NCI-H345 (cell line): Measurements from ENCODE around the gene LRP11.
"Not testable (repeated sequence)": the region's sequence is repeated elsewhere in the genome, so short reads cannot be mapped to it uniquely, and the experiment has no call there.

Source experiments
- DNase-seq: peaks from one replicate; lab custom pipeline; 2025; lab: John Stamatoyannopoulos, UW

Gene LRP11

DNA sequence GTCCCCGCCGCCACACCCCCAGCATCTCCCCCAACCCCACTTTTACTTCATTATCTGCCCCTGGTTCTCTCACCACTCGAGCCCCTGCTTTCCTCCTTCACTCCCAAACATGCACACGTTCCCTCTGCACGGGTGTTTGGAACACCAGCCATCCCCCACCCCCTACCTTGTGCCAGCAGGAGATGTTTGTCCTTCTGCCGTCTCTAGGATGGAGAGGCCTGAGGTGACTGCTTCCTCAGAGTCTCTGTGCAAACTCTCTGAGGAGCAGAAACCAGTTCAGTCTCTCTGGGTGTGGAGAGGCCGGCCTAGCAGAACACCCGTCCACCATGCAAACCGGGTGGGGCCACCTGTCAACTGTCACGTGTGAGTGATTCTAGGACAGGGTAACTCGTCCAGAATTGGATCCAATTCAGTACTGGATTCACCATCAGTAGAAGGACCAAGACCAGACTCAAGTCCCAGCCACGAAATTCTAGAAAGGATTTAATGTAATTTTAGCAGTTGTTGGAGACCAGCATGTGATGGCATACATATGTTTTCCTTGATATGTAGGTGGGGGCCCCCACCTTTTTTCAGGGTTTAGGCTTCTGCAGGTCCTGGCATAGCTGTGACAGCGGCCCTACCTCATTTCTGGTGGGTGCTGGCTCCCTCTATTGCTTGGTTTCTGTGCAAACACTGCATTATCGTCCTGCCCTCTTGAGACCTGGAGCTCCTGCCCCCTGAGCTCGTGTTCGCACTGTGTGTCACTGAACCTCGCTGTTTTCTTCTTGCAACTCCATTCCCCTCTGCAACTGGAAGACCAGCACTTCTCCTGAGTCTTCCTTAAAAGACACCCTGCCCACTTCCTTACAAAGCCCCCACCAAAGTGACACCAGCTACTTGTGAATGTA lies 33.9 kb upstream of the LRP11 start, which contains the start of gene RAET1E:
TSS of gene RAET1E (minus strand) at position 259 of the 890 bp plus-strand sequence. CDS start 7,212 bp downstream, outside the sequence.
- no peak for DNase-seq

DNA sequence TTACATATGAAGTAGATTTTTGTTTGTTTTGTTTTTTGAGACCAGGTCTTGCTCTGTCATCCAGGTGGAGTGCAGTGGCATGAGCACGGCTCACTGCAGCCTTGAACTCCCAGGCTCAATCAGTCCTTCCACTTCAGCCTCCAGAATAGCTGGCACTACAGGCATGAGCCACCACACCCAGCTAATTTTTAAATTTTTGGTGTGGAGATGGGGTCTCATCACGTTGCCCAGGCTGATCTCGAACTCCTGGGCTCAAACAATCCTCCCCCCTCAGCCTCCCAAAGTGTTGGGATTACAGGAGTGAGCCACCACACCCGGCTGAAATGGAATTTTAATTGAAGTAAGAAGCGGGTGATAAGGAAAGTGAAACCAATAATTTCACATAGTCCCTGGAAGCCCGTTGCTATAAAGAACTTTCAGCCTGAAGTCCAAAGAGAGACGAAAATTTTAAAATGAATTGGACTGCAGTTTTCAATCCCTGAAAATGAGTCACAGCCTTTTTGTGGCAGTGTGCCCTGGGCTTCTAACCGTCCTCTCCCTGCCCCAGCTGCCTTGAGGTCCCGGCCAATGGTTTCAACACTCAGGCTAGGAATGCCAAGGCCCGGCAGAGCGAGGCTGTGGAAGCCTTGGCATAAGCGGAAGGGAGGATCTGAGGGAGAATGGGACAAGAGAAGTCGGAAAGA lies 33.0 kb upstream of the LRP11 start:
- no peak for DNase-seq

DNA sequence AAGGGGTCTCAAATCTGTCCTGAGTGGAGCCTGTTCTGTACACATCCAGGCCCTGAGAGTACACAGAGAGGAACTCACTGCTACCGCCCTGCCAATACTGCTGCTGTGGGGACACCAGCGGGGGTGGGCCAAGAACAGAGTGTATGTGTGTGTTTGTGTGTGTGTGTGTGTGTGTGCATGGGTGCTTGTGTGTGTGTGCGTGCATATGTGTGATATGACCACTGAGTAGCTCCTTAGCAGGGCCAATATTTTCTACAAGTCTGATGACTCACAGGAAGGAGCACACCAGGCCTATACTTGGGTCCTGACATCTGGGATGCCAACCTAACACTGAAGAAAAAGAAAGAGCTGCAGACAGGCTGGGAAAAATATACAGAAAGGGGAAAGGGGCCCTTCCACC lies 32.3 kb upstream of the LRP11 start:
- DNase-seq: no peak

DNA sequence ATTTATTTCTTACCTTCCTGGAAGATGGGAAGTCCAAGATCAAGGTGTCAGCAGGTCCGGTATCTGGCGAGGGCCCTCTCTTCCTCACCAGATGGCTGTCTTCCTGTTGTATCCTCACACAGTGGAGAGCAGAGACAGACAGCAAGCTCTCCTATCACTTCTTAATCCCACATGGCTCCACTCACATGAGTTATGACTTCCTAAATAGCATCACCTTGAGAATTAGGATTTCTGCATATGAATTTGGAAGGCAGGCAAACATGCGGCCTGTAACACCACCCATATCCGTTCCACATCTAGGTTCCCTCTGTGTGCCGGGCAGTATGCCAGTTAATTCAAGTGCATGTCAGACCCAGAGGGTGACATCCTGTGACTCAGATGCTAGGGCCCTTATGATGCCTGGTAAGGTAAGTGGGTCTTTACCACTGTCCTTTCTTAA lies 31.7 kb upstream of the LRP11 start:
- peak; percentile 90 for DNase-seq

DNA sequence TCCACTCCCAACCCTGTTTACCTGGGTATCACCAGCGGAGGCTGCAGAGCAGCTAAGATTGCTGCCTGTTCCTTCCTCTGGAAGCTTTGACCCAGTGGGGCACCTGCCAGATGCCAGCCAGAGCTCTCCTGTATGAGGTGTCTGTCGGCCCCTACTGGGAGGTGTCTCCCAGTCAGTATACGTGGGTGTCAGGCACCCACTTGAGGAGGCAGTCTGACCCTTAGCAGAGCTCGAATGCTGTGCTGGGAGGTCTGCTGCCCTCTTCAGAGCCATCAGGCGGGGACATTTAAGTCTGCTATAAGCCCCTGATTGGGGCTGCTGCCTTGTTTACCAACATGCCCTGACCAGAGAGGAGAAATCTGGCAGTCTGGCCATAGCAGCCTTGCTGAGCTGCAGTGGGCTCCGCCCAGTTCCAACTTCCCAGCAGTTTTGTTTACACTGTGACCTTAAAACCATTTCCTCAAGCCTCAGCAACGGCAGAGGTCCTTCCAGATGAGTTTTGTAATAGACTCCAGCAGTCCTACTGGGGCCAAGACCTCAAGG lies 31.0 kb upstream of the LRP11 start:
- no peak for DNase-seq

DNA sequence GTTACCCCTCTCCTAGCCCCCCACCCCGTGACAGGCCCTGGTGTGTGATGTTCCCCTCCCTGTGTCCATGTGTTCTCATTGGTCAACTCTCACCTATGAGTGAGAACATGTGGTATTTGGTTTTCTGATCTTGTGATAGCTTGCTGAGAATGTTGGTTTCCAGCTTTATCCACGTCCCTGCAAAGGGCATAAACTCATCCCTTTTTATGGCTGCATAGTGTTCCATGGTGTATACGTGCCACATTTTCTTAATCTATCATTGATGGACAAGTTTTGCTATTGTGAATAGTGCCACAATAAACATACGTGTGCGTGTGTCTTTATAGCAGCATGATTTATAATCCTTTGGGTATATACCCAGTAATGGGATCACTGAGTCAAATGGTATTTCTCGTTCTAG lies 27.7 kb upstream of the LRP11 start:
- DNase-seq: not testable (repeated sequence)

DNA sequence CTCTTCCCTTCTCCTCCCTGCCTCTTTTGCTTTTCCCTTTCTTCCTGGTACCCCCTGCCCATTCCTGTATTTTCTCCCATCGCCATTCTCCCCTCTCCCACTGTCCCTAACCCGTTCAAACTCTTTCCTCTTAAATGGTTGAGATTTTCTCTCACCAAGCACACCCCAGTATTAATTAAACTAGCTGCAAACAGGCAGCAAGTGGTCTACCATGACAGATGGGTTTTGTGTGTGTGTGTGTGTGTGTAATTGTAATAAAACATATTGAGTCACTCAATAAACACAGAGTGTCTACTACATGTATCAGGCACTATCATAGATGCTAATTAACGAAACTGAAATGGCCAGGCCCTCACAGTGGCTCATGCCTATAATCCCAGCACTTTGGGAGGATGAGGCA lies 27.1 kb upstream of the LRP11 start:
- DNase-seq: no peak

DNA sequence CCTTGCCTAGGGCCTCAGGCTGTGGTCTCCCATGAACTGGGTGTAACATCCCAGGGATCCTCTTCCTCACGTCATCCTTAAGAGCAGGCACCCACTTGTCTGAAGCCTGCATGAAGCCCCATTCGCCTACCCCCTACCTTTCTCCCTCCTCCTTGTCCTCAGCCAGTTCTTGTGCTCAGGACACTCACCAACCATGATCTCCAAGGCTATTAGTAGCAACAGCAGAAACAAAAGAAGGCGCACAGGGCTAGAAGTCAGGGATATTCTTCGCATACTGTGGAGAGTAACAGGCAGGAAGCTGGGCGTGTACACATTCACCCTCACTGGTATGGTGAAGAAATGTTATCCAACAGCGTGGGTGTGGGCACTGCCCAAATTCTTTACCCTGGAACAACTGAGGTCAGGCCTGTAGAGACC lies 26.5 kb upstream of the LRP11 start:
- no peak for DNase-seq

DNA sequence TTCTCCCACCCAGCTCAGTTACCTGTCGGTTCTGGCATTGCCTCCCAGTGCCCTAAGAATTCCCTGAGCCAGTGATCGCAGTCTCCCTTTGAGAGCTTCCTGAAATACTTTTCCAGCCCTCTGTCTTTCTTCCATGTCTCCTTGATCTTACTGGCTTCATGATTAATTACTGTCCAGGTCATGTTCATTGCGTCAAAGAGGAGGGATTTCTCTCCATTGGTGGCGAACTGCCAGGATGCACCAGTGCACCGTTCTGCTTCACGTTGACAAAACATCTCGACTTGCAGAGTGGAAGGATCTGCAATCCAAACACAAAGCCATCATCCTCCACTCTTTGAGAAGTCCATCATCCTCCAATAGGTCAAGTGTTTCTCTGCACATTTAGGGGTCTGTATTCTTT lies 25.2 kb upstream of the LRP11 start:
- DNase-seq: peak; percentile 8

DNA sequence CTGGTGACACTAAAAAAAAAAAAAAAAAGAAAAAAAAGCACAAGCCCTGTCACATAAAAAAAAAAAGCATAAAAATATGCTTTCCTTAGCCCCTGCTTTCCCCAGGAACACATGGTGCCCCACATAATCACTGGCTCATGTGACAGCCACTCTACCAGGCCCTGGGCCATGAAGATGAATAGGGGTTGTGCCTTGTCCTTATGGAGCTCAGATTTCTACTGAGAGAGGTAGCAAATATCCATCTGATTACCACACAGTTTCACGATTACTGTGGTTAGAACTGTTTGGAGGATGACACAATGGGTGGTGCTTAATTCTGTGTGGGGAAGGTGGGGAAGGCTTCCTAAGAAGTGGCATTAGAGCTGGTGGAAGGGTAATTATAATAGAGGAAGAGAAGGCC lies 24.5 kb upstream of the LRP11 start:
- DNase-seq: no peak

DNA sequence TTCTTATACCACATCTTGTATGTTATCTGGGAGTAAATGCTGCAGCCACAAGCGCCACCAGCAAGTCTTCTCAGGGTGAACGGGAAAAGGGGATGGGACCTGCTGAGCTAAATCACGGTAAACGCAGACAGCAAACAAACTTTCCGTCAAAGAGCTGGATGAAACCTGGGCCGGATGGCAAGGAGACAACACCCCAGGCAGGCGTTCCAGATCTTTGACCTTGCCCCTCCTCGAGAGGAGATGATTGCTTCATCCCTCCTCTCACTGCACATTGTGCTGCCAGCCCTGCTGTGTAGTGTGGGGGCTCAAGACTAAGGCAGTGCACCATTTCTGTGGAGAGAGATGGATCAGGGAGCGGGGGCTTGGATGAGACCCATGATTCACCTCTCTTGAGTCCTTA lies 23.9 kb upstream of the LRP11 start:
- DNase-seq: no peak

DNA sequence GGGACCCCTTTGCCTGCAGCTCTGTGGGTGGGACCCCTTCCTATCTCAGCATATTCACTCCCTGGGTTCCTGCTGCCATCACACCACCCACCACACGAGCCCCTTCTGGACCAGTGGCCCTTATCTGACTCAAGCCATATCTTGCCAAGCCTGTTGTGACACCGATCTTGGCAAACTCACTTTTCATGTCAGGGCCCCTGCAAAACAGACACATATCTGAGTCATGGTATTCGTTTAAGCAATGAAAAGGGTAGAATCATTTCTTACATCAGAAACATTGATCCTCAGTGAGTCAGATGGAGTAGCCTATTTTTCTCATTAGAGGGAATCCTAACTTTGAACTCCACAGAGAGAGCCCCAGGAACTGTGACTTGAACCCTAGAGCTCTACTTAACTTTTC lies 23.2 kb upstream of the LRP11 start:
- DNase-seq: no peak

DNA sequence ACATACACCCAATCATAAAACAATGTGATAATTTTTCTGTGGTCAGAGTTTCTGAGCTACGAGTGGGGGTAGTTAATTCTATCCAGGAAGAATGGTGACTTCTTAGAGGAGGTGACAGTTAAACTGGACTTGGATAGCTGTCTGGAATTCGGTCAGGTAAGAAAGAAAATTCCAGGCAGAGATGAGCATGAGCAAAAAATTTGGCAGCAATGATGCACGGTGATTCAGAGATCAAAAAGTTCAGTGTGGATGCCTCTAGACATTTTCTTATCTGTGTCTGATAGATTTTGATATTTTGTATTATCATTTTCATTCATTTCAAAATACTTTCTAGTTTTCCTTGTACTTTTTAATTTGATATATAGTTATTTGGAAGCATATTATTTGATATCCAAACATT lies 21.7 kb upstream of the LRP11 start:
- no peak for DNase-seq

DNA sequence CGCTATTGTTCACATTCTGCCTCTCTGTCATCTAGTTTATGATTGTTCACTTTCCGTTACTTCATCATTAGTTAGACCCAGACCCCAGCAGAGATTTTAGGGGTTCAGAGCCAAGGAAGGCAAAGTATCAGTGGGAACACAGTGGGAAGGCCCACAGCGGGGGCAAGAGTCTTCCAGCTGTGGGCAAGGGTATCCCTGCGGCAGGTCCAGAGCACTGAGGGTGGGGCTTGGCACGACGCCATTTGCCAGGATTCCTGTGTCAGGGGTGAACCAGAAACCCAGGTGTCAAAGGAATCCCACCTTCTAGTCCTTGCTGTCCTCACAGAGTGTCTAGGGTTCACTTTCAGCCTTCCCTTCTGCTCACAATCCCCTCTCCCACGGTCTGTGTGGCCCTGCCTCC lies 20.5 kb upstream of the LRP11 start:
- DNase-seq: no peak

DNA sequence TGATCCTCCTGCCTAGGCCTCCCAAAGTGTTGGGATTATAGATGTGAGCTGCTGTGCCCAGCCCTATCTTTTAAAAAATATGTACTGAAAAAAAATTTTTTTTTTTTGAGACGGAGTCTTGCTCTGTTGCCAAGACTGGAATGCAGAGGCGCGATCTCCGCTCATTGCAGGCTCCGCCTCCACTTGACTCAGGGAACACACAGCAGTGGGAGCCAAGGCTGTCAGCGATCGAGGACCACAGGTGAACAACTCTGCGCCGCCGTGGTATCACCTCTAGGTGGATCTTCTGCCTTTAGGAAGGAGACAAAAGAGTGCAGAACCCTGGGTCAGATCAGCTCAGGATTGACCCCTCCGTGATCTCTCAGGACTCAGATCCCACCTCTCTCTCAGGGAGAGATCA lies 20.1 kb upstream of the LRP11 start:
- DNase-seq: no peak

DNA sequence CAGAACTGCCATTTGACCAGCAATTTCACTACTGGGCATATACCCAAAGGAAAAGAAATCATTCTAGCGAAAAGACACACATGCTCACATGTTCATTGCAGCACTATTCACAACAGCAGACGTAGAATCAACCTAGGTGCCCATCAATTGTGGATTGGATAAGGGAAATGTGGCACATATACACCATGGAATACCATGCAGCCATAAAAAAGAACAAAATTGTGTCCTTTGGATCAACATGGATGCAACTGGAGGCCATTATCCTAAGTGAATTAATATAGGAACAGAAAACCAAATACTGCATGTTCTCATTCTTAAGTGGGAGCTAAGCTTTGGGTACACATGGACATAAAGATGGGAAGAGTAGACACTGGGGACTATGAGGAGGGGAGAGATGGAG lies 17.7 kb upstream of the LRP11 start:
- no peak for DNase-seq

DNA sequence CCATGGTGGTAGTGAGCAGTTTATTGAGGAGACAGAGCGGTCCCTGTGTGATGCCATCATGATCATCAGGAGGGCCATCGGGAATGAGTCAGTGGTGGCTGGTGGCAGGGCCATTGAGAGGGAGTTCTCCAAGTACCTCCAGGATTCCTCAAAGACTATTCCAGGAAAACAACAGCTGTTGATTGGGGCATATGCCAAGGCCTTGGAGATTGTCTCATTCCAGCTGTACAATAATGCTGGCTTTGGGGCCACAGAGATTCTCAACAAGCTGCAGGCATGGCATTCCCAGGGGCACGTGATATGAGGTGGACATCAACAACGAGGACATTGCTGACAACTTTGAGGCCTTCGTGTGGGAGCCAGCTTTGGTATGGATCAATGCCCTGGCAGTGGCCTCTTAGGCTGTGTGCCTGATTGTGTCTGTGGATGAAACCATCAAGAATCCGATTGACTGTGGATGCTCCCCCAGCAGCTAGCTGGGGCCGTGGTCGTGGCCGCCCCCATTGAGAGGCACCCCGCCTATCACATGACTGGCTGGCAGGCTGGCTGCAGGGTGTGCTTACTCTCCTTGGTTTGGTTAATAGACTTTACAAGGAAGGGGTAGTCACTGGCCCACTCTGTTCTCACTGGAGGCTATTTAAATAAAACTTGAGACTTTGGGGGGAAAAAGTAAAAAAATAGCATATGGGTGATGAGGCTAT lies 17.1 kb upstream of the LRP11 start:
- no peak for DNase-seq

DNA sequence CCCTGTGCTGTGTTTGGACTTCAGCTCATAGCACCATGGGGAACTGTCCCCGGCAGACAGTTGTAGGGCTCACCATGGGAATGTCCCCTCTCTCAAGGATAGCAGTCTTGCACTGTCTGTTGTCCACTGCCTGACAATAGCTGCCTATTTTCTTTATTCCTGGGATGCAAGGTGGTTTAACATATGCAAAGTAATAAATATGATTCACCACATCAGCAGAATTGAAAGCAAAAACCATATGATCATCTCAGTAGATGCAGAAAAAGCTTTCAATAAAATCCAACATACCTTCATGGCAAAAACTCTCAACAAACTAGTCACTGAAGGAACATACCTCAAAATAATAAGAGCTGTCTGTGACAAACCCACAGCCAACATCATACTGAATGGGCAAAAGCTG lies 13.5 kb upstream of the LRP11 start:
- DNase-seq: no peak

DNA sequence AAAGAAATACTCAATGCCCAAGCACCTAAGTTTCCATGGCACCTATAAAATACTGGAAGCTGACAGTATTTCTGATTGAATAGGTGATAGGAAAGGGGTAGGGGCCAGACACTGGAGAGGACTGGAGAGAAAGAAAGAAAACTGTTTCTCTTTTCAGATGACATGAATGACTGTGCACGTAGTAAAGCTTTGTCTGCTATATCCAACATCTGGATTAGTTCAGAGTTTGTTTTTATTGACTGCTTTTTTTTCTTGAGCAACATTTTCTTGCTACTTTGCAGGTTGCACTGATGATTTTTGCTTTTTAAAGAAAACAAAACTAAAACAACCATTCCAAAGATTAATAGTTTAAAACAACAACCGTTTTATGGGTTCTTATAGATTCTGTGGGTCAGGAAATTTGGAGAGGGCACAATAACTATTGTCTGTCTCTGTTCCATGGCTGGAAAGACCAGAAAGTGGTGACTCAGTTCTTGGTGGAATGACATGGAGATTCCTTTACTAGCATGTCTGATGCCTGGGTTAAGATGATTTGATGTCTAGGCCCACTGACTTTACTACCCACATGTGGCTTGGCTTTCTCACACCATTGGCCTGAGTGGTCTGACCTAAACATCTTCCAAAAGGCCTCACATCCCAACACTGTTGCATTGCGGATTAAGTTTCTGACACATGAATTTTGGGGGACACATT lies 12.2 kb upstream of the LRP11 start:
- no peak for DNase-seq

DNA sequence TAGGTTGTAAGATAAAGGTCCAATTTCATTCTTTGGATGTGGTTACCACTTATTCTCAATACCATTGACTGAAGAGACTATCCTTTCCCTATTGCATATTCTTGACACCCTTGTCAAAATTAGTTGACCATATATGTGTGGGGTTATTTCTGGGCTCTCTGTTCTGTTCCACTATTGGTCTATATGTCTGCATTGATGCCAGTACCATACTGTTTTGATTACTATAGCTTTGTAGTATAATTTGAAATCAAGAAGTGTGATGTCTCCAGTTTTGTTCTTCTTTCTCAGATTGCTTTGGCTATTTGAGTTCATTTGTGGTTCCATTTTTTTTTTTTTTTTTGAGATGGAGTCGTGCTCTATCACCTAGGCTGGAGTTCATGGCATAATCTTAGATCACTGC lies 8.1 kb upstream of the LRP11 start:
- no peak for DNase-seq

DNA sequence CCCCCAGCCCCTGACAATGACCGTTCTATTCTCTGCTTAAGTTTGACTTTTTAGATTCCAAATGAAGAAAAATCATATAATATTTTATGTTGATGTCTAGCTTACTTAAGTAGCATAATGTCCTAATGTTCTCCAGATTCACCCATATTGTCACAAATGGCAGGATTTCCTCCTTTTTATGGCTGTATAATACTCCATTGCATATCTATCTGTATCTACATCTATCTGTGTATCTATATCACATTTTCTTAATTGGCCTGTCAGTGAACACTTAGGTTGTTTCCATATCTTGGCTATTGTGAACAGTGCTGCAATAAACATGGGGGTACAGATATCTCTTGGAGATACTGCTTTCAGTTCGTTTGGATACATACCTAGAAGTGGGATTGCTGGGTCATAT lies 7.0 kb upstream of the LRP11 start:
- DNase-seq: no peak
